HepG2 (cell line): Measurements from ENCODE around the gene INAFM2. TPM values are rescaled to one million over a fixed set of nuclear protein-coding genes. Genes with fewer than 3 reads are reported as not detected.

Source experiments
- BCL6 ChIP-seq: IDR thresholded peaks from 2 replicates; pipeline ENCODE4 v1.6.1; 2016; ENCODE audit warnings: missing genetic modification reagents, missing compliant biosample characterization
- E2F5 ChIP-seq: sonication (generic); formaldehyde crosslinking; conservative IDR thresholded peaks from 2 replicates; pipeline ENCODE4 v1.4.0; 2020; ENCODE audit warnings: missing genetic modification reagents
- FOXM1 ChIP-seq: sonication (generic); formaldehyde crosslinking; IDR thresholded peaks from 2 replicates; pipeline ENCODE4 v1.5.0; 2020; ENCODE audit warnings: missing genetic modification reagents
- FOXO1 ChIP-seq: sonication (generic); formaldehyde crosslinking; IDR thresholded peaks from 2 replicates; pipeline ENCODE4 v1.4.0; 2020; ENCODE audit warnings: missing genetic modification reagents
- GATA4 ChIP-seq: sonication (generic); IDR thresholded peaks from 2 replicates; pipeline ENCODE4 v1.6.1; 2016; ENCODE audit warnings: antibody characterized with exemption, low read depth, borderline replicate concordance
- HINFP ChIP-seq: sonication (generic); formaldehyde crosslinking; IDR thresholded peaks from 2 replicates; pipeline ENCODE4 v1.4.0; 2020; ENCODE audit warnings: low read depth, mild to moderate bottlenecking, missing genetic modification reagents
- HNF1B ChIP-seq: sonication (generic); formaldehyde crosslinking; IDR thresholded peaks from 2 replicates; pipeline ENCODE4 v1.5.1; 2020; ENCODE audit warnings: mild to moderate bottlenecking, moderate library complexity, missing genetic modification reagents
- HOXA9 ChIP-seq: sonication (generic); formaldehyde crosslinking; IDR thresholded peaks from 2 replicates; pipeline ENCODE4 v1.8.1; 2022; ENCODE audit warnings: missing genetic modification reagents, mild to moderate bottlenecking, moderate library complexity, borderline replicate concordance
- IRF2 ChIP-seq: IDR thresholded peaks from 2 replicates; pipeline ENCODE4 v1.6.1; 2018; ENCODE audit warnings: missing genetic modification reagents, missing compliant biosample characterization
- ISL2 ChIP-seq: sonication (generic); formaldehyde crosslinking; IDR thresholded peaks from 2 replicates; pipeline ENCODE4 v1.5.0; 2020; ENCODE audit warnings: missing genetic modification reagents
- JDP2 ChIP-seq: sonication (generic); formaldehyde crosslinking; IDR thresholded peaks from 2 replicates; pipeline ENCODE4 v1.8.1; 2022; ENCODE audit warnings: missing genetic modification reagents, borderline replicate concordance
- LBX2 ChIP-seq: sonication (generic); formaldehyde crosslinking; IDR thresholded peaks from 2 replicates; pipeline ENCODE4 v1.5.0; 2020; ENCODE audit warnings: missing genetic modification reagents, mild to moderate bottlenecking, borderline replicate concordance
- RAD21 ChIP-seq: fragments of 450-650 bp; formaldehyde crosslinking; IDR thresholded peaks from 2 replicates; pipeline ENCODE4 v1.5.0; 2020; ENCODE audit warnings: mild to moderate bottlenecking
- RARA ChIP-seq: IDR thresholded peaks from 2 replicates; pipeline ENCODE4 v1.6.1; 2016; ENCODE audit warnings: missing genetic modification reagents, missing compliant biosample characterization
- SALL1 ChIP-seq: sonication (generic); formaldehyde crosslinking; IDR thresholded peaks from 2 replicates; pipeline ENCODE4 v1.8.0; 2022; ENCODE audit warnings: mild to moderate bottlenecking, missing genetic modification reagents
- STAG1 ChIP-seq: sonication (generic); formaldehyde crosslinking; IDR thresholded peaks from 2 replicates; pipeline ENCODE4 v1.4.0; 2020; ENCODE audit warnings: missing genetic modification reagents
- TGIF2 ChIP-seq: IDR thresholded peaks from 2 replicates; pipeline ENCODE4 v1.6.1; 2016; ENCODE audit warnings: control low read depth, missing compliant biosample characterization
- ZBTB2 ChIP-seq: sonication (generic); formaldehyde crosslinking; IDR thresholded peaks from 2 replicates; pipeline ENCODE4 v1.8.0; 2022; ENCODE audit warnings: low read depth, missing genetic modification reagents
- ZFP91 ChIP-seq: sonication (generic); formaldehyde crosslinking; IDR thresholded peaks from 2 replicates; pipeline ENCODE4 v1.9.0; 2022; ENCODE audit warnings: missing genetic modification reagents, mild to moderate bottlenecking, borderline replicate concordance
- ZNF232 ChIP-seq: sonication (generic); formaldehyde crosslinking; IDR thresholded peaks from 2 replicates; pipeline ENCODE4 v1.4.0; 2020; ENCODE audit warnings: missing genetic modification reagents, borderline replicate concordance
- ZNF672 ChIP-seq: sonication (generic); formaldehyde crosslinking; IDR thresholded peaks from 2 replicates; pipeline ENCODE4 v1.8.1; 2022; ENCODE audit warnings: missing genetic modification reagents
- ZNF790 ChIP-seq: sonication (generic); formaldehyde crosslinking; IDR thresholded peaks from 2 replicates; pipeline ENCODE4 v1.8.0; 2022; ENCODE audit warnings: missing genetic modification reagents, mild to moderate bottlenecking, borderline replicate concordance
- polyA plus RNA-seq, 8 experiments: library from polyadenylated mRNA; depleted of rRNA in 3 of 8; stranded (reverse) in 7 of 8; unstranded in 1 of 8; fragments of >200 nt; fragmentation: Illumina TruSeq in 4 of 8; extraction: Trizol in 4 of 8; gene quantifications; 2 replicates each; pipeline versions ENCODE4 v1.2.1 to v1.2.3, GENCODE V29; 2011 to 2016; ENCODE audit warnings: low read depth in 4 of 8, missing spikeins in 1 of 8, mixed read lengths in 1 of 8; ENCODE audit not compliant: insufficient read depth in 1 of 8
- total RNA-seq, 5 experiments: library from RNA; depleted of rRNA; stranded (reverse); fragments of >200 nt; fragmentation: Illumina TruSeq; extraction: Trizol; gene quantifications; 2 replicates each; pipeline ENCODE4 v1.2.3, GENCODE V29; 2016; ENCODE audit warnings: low read depth in 1 of 5

Gene INAFM2
- total and polyA plus RNA-seq, 2 of the 13 experiments (the other 11 are each of a cell fraction or from before 2014, with no cell fraction given): 5.5 to 6.5 TPM

GRCh38 chr15:40279437-40280141, 43.9 kb upstream of the INAFM2 start (continued):
- TF ChIP-seq ZFP91 (CRISPR knock-in tag) (0 out of 2 replicates have a peak, but pooled peaks have one; percentile 53), STAG1 (CRISPR knock-in tag) (peak; percentile 82), ZNF232 (CRISPR knock-in tag) (no peak), GATA4 (no peak), E2F5 (CRISPR knock-in tag) (0 out of 2 replicates have a peak, but pooled peaks have one; percentile 22), SALL1 (CRISPR knock-in tag) (peak; percentile 38; the same call in 1 of the 2 replicates), ISL2 (no peak), HOXA9 (CRISPR knock-in tag) (no peak), HNF1B (CRISPR knock-in tag) (peak; percentile 54; the same call in 1 of the 2 replicates), RARA (CRISPR knock-in tag) (peak; percentile 46), TGIF2 (CRISPR knock-in tag) (0 out of 2 replicates have a peak, but pooled peaks have one; percentile 30), ZBTB2 (CRISPR knock-in tag) (no peak), ZNF672 (CRISPR knock-in tag) (no peak), LBX2 (CRISPR knock-in tag) (no peak), RAD21 (CRISPR knock-in tag) (peak; percentile 82), BCL6 (CRISPR knock-in tag) (0 out of 2 replicates have a peak, but pooled peaks have one; percentile 12), HINFP (CRISPR knock-in tag) (peak; percentile 26; the same call in 1 of the 2 replicates), IRF2 (CRISPR knock-in tag) (no peak), FOXO1 (peak; percentile 29; the same call in 1 of the 2 replicates), FOXM1 (no peak), JDP2 (CRISPR knock-in tag) (no peak), ZNF790 (no peak)
